B cell (primary cell): ENCODE results near the gene SMLR1. TPM values are rescaled to one million over a fixed set of nuclear protein-coding genes. Genes with fewer than 3 reads are reported as not detected.
A peak's percentile ranks its signal among the peaks of the same experiment; 100 is the strongest.

Experiments
- ATAC-seq: fragments of 200-7000 bp; cut with Tn5 transposase; one replicate; pipeline ENCODE4 v1.10.0; 2021; ENCODE audit warnings: low read depth, mild to moderate bottlenecking, moderate number of reproducible peaks, moderate library complexity
- CTCF ChIA-PET: fragments of 350-600 bp; sonication (Branson Sonifier 250); formaldehyde crosslinking; loops from one replicate; lab custom pipeline; 2021; ENCODE audit warnings: antibody characterized with exemption, inconsistent platforms; lab: Charles Lee
- POLR2A ChIA-PET: fragments of 350-600 bp; sonication (Branson Sonifier 250); formaldehyde crosslinking; loops from one replicate; lab custom pipeline; 2021; ENCODE audit warnings: antibody characterized with exemption; lab: Charles Lee
- DNase-seq: peaks from one replicate; pipeline ENCODE4 v3.0.0; 2013
- H2AFZ ChIP-seq: 2 replicates; pipeline ENCODE4 v1.6.1; 2012; ENCODE audit warnings: mild to moderate bottlenecking, low read depth, low read length; ENCODE audit not compliant: insufficient read depth, poor library complexity, severe bottlenecking
- H3K27ac ChIP-seq, 2 donors: 1 replicate in 1 of 2; 2 replicates in 1 of 2; pipeline ENCODE4 v1.5.1; 2012 to 2013; ENCODE audit warnings: low read length in 2 of 2, mild to moderate bottlenecking in 2 of 2, moderate library complexity in 1 of 2
- H3K27me3 ChIP-seq, 4 experiments: fragments of 200-600 bp in 1 of 4; sonication (generic) in 1 of 4; replicated peaks in 1 of 4; 1 replicate in 2 of 4; 2 replicates in 2 of 4; pipeline versions ENCODE4 v1.6.1 to v1.7.0; 2013 to 2016; ENCODE audit warnings: low read length in 3 of 4, mild to moderate bottlenecking in 2 of 4, mixed read lengths in 1 of 4, moderate library complexity in 1 of 4; ENCODE audit not compliant: insufficient read depth in 4 of 4, control insufficient read depth in 3 of 4; ENCODE audit errors: control extremely low read depth in 1 of 4
- H3K36me3 ChIP-seq, 2 experiments: replicated peaks in 1 of 2; 1 replicate in 1 of 2; 2 replicates in 1 of 2; pipeline versions ENCODE4 v1.6.1 to v1.7.1; 2013; ENCODE audit warnings: low read length in 1 of 2; ENCODE audit not compliant: insufficient read depth in 2 of 2, control insufficient read depth in 1 of 2; ENCODE audit errors: control extremely low read depth in 1 of 2, extremely low read depth in 1 of 2
- H3K4me1 ChIP-seq, 2 donors: fragments of 200-600 bp in 1 of 2; sonication (generic) in 1 of 2; 1 replicate in 1 of 2; 2 replicates in 1 of 2; pipeline versions ENCODE4 v1.5.1 to v1.6.1; 2013 to 2017; ENCODE audit warnings: low read length in 2 of 2; ENCODE audit not compliant: control insufficient read depth in 2 of 2, insufficient read depth in 2 of 2
- H3K4me2 ChIP-seq: replicated peaks from 2 replicates; pipeline ENCODE3; 2012; ENCODE audit warnings: mild to moderate bottlenecking, low read depth, low read length; ENCODE audit not compliant: poor library complexity, severe bottlenecking
- H3K4me3 ChIP-seq, 5 experiments: fragments of 200-600 bp in 1 of 5; sonication (generic) in 1 of 5; 1 replicate in 3 of 5; 2 replicates in 2 of 5; pipeline versions ENCODE4 v1.5.1 to v1.7.0; 2011 to 2016; ENCODE audit warnings: low read length in 4 of 5, mild to moderate bottlenecking in 4 of 5, low read depth in 2 of 5, control low read depth in 1 of 5, moderate library complexity in 1 of 5; ENCODE audit not compliant: insufficient read depth in 1 of 5; ENCODE audit errors: control extremely low read depth in 1 of 5, extremely low read depth in 1 of 5
- H3K79me2 ChIP-seq: fragments of 200-600 bp; sonication (generic); one replicate; pipeline ENCODE4 v1.6.0; 2016; ENCODE audit warnings: low read length; ENCODE audit not compliant: control insufficient read depth, insufficient read depth
- H3K9ac ChIP-seq: fragments of 200-600 bp; sonication (generic); 2 replicates; pipeline ENCODE4 v1.6.1; 2017; ENCODE audit warnings: mild to moderate bottlenecking, low read length, moderate library complexity
- H3K9me3 ChIP-seq, 3 donors: one replicate each; pipeline versions ENCODE4 v1.6.1 to v1.7.1; 2013; ENCODE audit warnings: low read length in 2 of 3; ENCODE audit not compliant: control insufficient read depth in 2 of 3, insufficient read depth in 1 of 3; ENCODE audit errors: control extremely low read depth in 1 of 3
- H4K20me1 ChIP-seq: 2 replicates; pipeline ENCODE4 v1.6.0; 2012; ENCODE audit warnings: mild to moderate bottlenecking, low read length; ENCODE audit not compliant: insufficient read depth, control insufficient read depth, poor library complexity, severe bottlenecking
- H3K27ac Mint-ChIP-seq: one replicate; pipeline ENCODE4 v1.8.0; 2021; ENCODE audit warnings: mixed read lengths
- H3K27me3 Mint-ChIP-seq: one replicate; pipeline ENCODE4 v1.8.0; 2021; ENCODE audit warnings: mixed read lengths
- H3K4me1 Mint-ChIP-seq: one replicate; pipeline ENCODE4 v1.8.0; 2021; ENCODE audit warnings: mixed read lengths
- H3K4me3 Mint-ChIP-seq: one replicate; pipeline ENCODE4 v1.8.0; 2021; ENCODE audit warnings: mixed read lengths
- H3K9me3 Mint-ChIP-seq: one replicate; pipeline ENCODE4 v1.8.0; 2022; ENCODE audit warnings: mixed read lengths; ENCODE audit not compliant: insufficient read depth
- EZH2 ChIP-seq: IDR thresholded peaks from 2 replicates; pipeline ENCODE4 v1.6.1; 2012; ENCODE audit warnings: borderline replicate concordance, low read depth, mild to moderate bottlenecking, moderate library complexity, low read length; ENCODE audit not compliant: insufficient read depth, poor library complexity, severe bottlenecking
- WGBS: methylation state at CpG from one replicate; pipeline ENCODE4 v1.1.5; 2013; ENCODE audit warnings: missing lambda C conversion rate; ENCODE audit not compliant: insufficient coverage; 5-methylcytosine and 5-hydroxymethylcytosine counted together
- intact Hi-C: fragments of 100-400 bp; cut with micrococcal nuclease; formaldehyde crosslinking; loops from one replicate; pipeline ENCODE4 v1.10.0; 2022
- polyA plus RNA-seq: library from polyadenylated mRNA; depleted of rRNA; stranded (reverse); fragments of >200 nt; gene quantifications from 2 replicates; pipeline ENCODE4 v1.2.3, GENCODE V29; 2012
- total RNA-seq, 2 donors: library from RNA; stranded (reverse); fragments of 120-200 nt in 1 of 2; gene quantifications; 1 replicate in 1 of 2; 2 replicates in 1 of 2; pipeline versions ENCODE4 v1.2.3 to v1.2.4, GENCODE V29; 2013 to 2022
- TF ChIP-seq, protein P1 (sequence below): fragments of 200-600 bp; IDR thresholded peaks from one replicate; pipeline ENCODE4 v1.8.0; 2022; ENCODE audit warnings: antibody characterized with exemption, mild to moderate bottlenecking

Gene SMLR1
- total and polyA plus RNA-seq, 2 donors (not counting 1 experiment from before 2014, with no cell fraction given): not detected

- Histone ChIP-seq H3K9ac (no peak overlapping the region), H3K4me1 (peaks cover 17 to 26% of the 10 kb centered on the region in 2 donors), H3K79me2 (no peaks in the 10 kb centered on the region), H3K36me3 (peaks cover 0 to 5% of the 10 kb centered on the region in 2 experiments), H3K9me3 (no peaks in the 10 kb centered on the region), H3K4me3 (no peak overlapping the region), H3K27me3 (no peaks in the 10 kb centered on the region), H3K4me2 (no peak overlapping the region), H2AFZ (no peak overlapping the region), H4K20me1 (no peaks in the 10 kb centered on the region), H3K27ac (peak overlapping the region in 1 of 2 donors; percentile 82)
- Mint-ChIP-seq H3K27ac (no peak overlapping the region), H3K4me3 (no peak overlapping the region), H3K9me3 (no peaks in the 10 kb centered on the region), H3K4me1 (peaks cover 37% of the 10 kb centered on the region), H3K27me3 (no peaks in the 10 kb centered on the region)
- CTCF ChIA-PET: interaction anchor here (0.8 to 1.7 kb wide), 3 partner anchors 13 to 39 kb away, joined by 3 to 6 read pairs (median 3); no protein-coding TSS in a partner anchor
- ATAC-seq (no peak), DNase-seq (no peak)
- POLR2A ChIA-PET: no interaction called here
- TF ChIP-seq EZH2: no peak
- TF ChIP-seq, protein P1, sequence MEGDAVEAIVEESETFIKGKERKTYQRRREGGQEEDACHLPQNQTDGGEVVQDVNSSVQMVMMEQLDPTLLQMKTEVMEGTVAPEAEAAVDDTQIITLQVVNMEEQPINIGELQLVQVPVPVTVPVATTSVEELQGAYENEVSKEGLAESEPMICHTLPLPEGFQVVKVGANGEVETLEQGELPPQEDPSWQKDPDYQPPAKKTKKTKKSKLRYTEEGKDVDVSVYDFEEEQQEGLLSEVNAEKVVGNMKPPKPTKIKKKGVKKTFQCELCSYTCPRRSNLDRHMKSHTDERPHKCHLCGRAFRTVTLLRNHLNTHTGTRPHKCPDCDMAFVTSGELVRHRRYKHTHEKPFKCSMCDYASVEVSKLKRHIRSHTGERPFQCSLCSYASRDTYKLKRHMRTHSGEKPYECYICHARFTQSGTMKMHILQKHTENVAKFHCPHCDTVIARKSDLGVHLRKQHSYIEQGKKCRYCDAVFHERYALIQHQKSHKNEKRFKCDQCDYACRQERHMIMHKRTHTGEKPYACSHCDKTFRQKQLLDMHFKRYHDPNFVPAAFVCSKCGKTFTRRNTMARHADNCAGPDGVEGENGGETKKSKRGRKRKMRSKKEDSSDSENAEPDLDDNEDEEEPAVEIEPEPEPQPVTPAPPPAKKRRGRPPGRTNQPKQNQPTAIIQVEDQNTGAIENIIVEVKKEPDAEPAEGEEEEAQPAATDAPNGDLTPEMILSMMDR: no peak
- no CpG with 5 or more reads among the region's 1 CpG for WGBS
- intact Hi-C loops: no loop called here
These were observed 19.3 kb downstream of the SMLR1 start for GRCh38 chr6:130846501-130846900.

DNA sequence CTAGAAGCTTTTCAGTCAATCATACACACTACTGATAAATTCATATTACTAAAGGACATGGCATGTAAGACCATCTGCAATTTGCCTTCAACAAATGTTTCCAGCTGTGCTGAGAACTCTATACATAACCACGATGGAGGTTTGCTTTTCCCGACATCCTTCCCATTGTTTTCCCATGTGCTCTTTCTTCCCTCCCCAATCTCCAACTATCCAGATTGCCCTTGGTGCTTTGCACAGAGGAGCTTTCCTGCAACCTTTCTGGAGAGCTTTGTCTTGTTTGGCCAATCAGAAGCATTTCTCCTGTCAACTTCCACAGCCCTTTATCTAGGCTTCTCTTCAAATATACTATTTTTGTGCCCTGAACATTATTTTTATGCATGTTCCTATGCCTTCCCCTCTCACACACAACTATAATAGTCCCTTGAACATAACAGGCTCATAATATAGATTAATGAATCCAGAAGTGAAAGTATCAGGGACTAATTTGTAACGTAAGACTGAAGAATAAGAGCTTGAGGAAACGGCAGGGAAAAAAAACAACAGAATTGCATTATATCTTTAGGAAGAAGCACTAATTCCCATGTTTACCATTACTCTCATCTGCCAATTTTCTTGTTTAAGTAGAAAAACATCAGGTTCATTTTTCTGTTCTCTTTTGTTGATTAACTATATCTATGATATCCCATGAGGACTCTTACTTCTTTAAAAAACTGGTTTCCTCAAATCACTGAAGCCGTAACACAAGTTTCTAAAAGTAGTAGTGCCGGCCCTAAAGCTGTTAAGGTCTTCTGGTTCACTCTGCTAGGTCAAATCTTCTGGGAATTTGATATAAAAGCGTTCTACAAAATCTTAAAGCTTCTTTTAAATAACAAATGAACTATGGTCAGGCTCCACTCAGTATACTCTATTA, 20.1 kb downstream of the SMLR1 start:
- Histone ChIP-seq H3K27me3 (no peaks in the 10 kb centered on the region), H3K9ac (peak overlapping the region; percentile 35), H3K4me1 (peaks cover 17 to 26% of the 10 kb centered on the region in 2 donors), H2AFZ (peak overlapping the region; percentile 50), H3K27ac (peak overlapping the region; percentile 52 to 82), H3K4me2 (peak overlapping the region; percentile 63), H3K9me3 (no peaks in the 10 kb centered on the region), H3K4me3 (peak overlapping the region in 3 of 5 experiments; percentile 10 to 25 (median 12)), H3K79me2 (no peaks in the 10 kb centered on the region), H3K36me3 (peaks cover 0 to 2% of the 10 kb centered on the region in 2 experiments), H4K20me1 (no peaks in the 10 kb centered on the region)
- H3K4me3 Mint-ChIP-seq: peak overlapping the region; percentile 67
- intact Hi-C loops: no loop called here
- ChIA-PET CTCF (interaction anchor here (0.8 to 1.7 kb wide), 4 partner anchors 13 to 559 kb away, joined by 3 to 6 read pairs (median 3); no protein-coding TSS in a partner anchor), POLR2A (no interaction called here)
- H3K27me3 Mint-ChIP-seq: no peaks in the 10 kb centered on the region
- no peaks in the 10 kb centered on the region for H3K9me3 Mint-ChIP-seq
- 90% methylated on average over 2 of the region's 7 CpGs for WGBS
- DNase-seq (peak; percentile 32), ATAC-seq (peak; percentile 44)
- peaks cover 41% of the 10 kb centered on the region for H3K4me1 Mint-ChIP-seq
- H3K27ac Mint-ChIP-seq: peak overlapping the region; percentile 23
- TF ChIP-seq EZH2: no peak
- TF ChIP-seq, protein P1: no peak
